Activated CD8-positive, alpha-beta memory T cell treated with anti-CD3 and anti-CD28 coated beads, Interleukin-2, amount 10 ng/mL, durations not matched to agents 7 days and 5 days (primary cell): ENCODE results near the gene ZFP36L2. TPM values are rescaled to one million over a fixed set of nuclear protein-coding genes. Genes with fewer than 3 reads are reported as not detected.
A peak's percentile ranks its signal among the peaks of the same experiment; 100 is the strongest.

Experiments
- ATAC-seq: fragments of 150-1000 bp; cut with Tn5 transposase; one replicate; pipeline ENCODE4 v1.10.0; 2021; ENCODE audit warnings: moderate library complexity
- CTCF ChIA-PET: fragments of 350-600 bp; sonication (Branson Sonifier 250); formaldehyde crosslinking; loops from one replicate; lab custom pipeline; 2021; ENCODE audit warnings: antibody characterized with exemption; lab: Charles Lee
- DNase-seq: peaks from one replicate; pipeline ENCODE4 v3.0.0-alpha.2; 2020
- H3K27ac Mint-ChIP-seq: one replicate; pipeline ENCODE4 v1.8.0; 2021; ENCODE audit warnings: mild to moderate bottlenecking, mixed read lengths
- H3K27me3 Mint-ChIP-seq: one replicate; pipeline ENCODE4 v1.8.0; 2021; ENCODE audit warnings: mixed read lengths
- H3K36me3 Mint-ChIP-seq: one replicate; pipeline ENCODE4 v1.8.0; 2021; ENCODE audit warnings: mild to moderate bottlenecking, mixed read lengths
- H3K4me1 Mint-ChIP-seq: one replicate; pipeline ENCODE4 v1.8.0; 2021; ENCODE audit warnings: mixed read lengths
- H3K4me3 Mint-ChIP-seq: one replicate; pipeline ENCODE4 v1.8.0; 2021; ENCODE audit warnings: mild to moderate bottlenecking, moderate library complexity, mixed read lengths
- H3K9me3 Mint-ChIP-seq: one replicate; pipeline ENCODE4 v1.8.0; 2022; ENCODE audit warnings: low read depth, mixed read lengths
- total RNA-seq, 2 experiments: library from RNA; stranded (reverse); gene quantifications; one replicate each; pipeline ENCODE4 v1.2.3, GENCODE V29; 2021

ZFP36L2 gene
- total RNA-seq, 2 experiments from 2014 or later: 118 to 158 TPM

GRCh38 chr2:43225093-43225787 lies 1.2 kb downstream of the ZFP36L2 start:
- ATAC-seq (peak; percentile 1), DNase-seq (peak; percentile 84)
- Mint-ChIP-seq H3K27ac (peak overlapping the region; percentile 89), H3K4me3 (peak overlapping the region; percentile 98), H3K4me1 (peaks cover 45% of the 10 kb centered on the region), H3K9me3 (no peaks in the 10 kb centered on the region), H3K36me3 (peaks cover 47% of the 10 kb centered on the region), H3K27me3 (no peaks in the 10 kb centered on the region)
- CTCF ChIA-PET: interaction anchor here (1.3 to 21.1 kb wide), 6 partner anchors 33 to 415 kb away, joined by 3 to 666 read pairs (median 14); no protein-coding TSS in a partner anchor

- CTCF ChIA-PET: interaction anchor here (1.3 to 21.1 kb wide), 8 partner anchors 32 to 414 kb away, joined by 3 to 666 read pairs (median 8); partner anchors contain the start of gene THADA
- no peak for ATAC-seq
- H3K36me3 Mint-ChIP-seq: peaks cover 46% of the 10 kb centered on the region
- H3K27ac Mint-ChIP-seq: peak overlapping the region; percentile 98
- DNase-seq: peak; percentile 72
- H3K4me1 Mint-ChIP-seq: peaks cover 47% of the 10 kb centered on the region
- H3K9me3 Mint-ChIP-seq: no peaks in the 10 kb centered on the region
- no peaks in the 10 kb centered on the region for H3K27me3 Mint-ChIP-seq
- peak overlapping the region; percentile 98 for H3K4me3 Mint-ChIP-seq
These were observed 1.8 kb downstream of the ZFP36L2 start for GRCh38 chr2:43224571-43225092.

GRCh38 chr2:43224131-43224570 lies 2.3 kb downstream of the ZFP36L2 start:
- Mint-ChIP-seq H3K27ac (peak overlapping the region; percentile 98), H3K27me3 (no peaks in the 10 kb centered on the region), H3K36me3 (peaks cover 44% of the 10 kb centered on the region), H3K9me3 (no peaks in the 10 kb centered on the region), H3K4me3 (peak overlapping the region; percentile 98), H3K4me1 (peaks cover 46% of the 10 kb centered on the region)
- no peak for ATAC-seq
- DNase-seq: peak; percentile 88
- CTCF ChIA-PET: interaction anchor here (1.3 to 21.1 kb wide), 8 partner anchors 32 to 414 kb away, joined by 3 to 666 read pairs (median 8); partner anchors contain the start of gene THADA

GRCh38 chr2:43223521-43224001 lies 2.8 kb downstream of the ZFP36L2 start:
- peaks cover 44% of the 10 kb centered on the region for H3K36me3 Mint-ChIP-seq
- DNase-seq (no peak), ATAC-seq (no peak)
- peak overlapping the region; percentile 98 for H3K27ac Mint-ChIP-seq
- peak overlapping the region; percentile 98 for H3K4me3 Mint-ChIP-seq
- CTCF ChIA-PET: interaction anchor here (1.3 to 21.1 kb wide), 7 partner anchors 31 to 372 kb away, joined by 3 to 666 read pairs (median 11); partner anchors contain the start of gene THADA
- peaks cover 46% of the 10 kb centered on the region for H3K4me1 Mint-ChIP-seq
- no peaks in the 10 kb centered on the region for H3K27me3 Mint-ChIP-seq
- no peaks in the 10 kb centered on the region for H3K9me3 Mint-ChIP-seq

GRCh38 chr2:43222475-43223309 lies 3.7 kb downstream of the ZFP36L2 start:
- ATAC-seq (no peak), DNase-seq (no peak)
- H3K4me1 Mint-ChIP-seq: peaks cover 44% of the 10 kb centered on the region
- no peaks in the 10 kb centered on the region for H3K9me3 Mint-ChIP-seq
- H3K36me3 Mint-ChIP-seq: peaks cover 44% of the 10 kb centered on the region
- CTCF ChIA-PET: interaction anchor here (1.3 to 21.1 kb wide), 10 partner anchors 29 to 373 kb away, joined by 3 to 666 read pairs (median 16); partner anchors contain the start of gene THADA
- H3K4me3 Mint-ChIP-seq: peak overlapping the region; percentile 77
- H3K27ac Mint-ChIP-seq: peak overlapping the region; percentile 93
- H3K27me3 Mint-ChIP-seq: no peaks in the 10 kb centered on the region

GRCh38 chr2:43221763-43222474 lies 4.5 kb downstream of the ZFP36L2 start:
- peak; percentile 84 for DNase-seq
- Mint-ChIP-seq H3K9me3 (no peaks in the 10 kb centered on the region), H3K36me3 (peaks cover 44% of the 10 kb centered on the region), H3K27ac (peak overlapping the region; percentile 93), H3K4me1 (peaks cover 46% of the 10 kb centered on the region), H3K4me3 (peak overlapping the region; percentile 77), H3K27me3 (no peaks in the 10 kb centered on the region)
- no peak for ATAC-seq
- CTCF ChIA-PET: interaction anchor here (1.0 to 21.1 kb wide), 9 partner anchors 7 to 262 kb away, joined by 4 to 666 read pairs (median 15); no protein-coding TSS in a partner anchor

GRCh38 chr2:43221124-43221762 lies 5.2 kb downstream of the ZFP36L2 start:
- ATAC-seq: no peak
- peaks cover 46% of the 10 kb centered on the region for H3K4me1 Mint-ChIP-seq
- H3K27ac Mint-ChIP-seq: peak overlapping the region; percentile 93
- CTCF ChIA-PET: interaction anchor here (1.0 to 21.1 kb wide), 11 partner anchors 8 to 263 kb away, joined by 3 to 666 read pairs (median 14); no protein-coding TSS in a partner anchor
- no peaks in the 10 kb centered on the region for H3K9me3 Mint-ChIP-seq
- no peaks in the 10 kb centered on the region for H3K27me3 Mint-ChIP-seq
- H3K4me3 Mint-ChIP-seq: peak overlapping the region; percentile 77
- H3K36me3 Mint-ChIP-seq: peaks cover 44% of the 10 kb centered on the region
- peak; percentile 64 for DNase-seq

- no peak for ATAC-seq
- Mint-ChIP-seq H3K36me3 (peaks cover 43% of the 10 kb centered on the region), H3K27ac (peak overlapping the region; percentile 93), H3K9me3 (no peaks in the 10 kb centered on the region), H3K4me1 (peaks cover 46% of the 10 kb centered on the region), H3K27me3 (no peaks in the 10 kb centered on the region), H3K4me3 (peak overlapping the region; percentile 77)
- CTCF ChIA-PET: interaction anchor here (1.1 to 21.1 kb wide), 10 partner anchors 8 to 263 kb away, joined by 3 to 666 read pairs (median 14); no protein-coding TSS in a partner anchor
- DNase-seq: no peak
These were observed 5.7 kb downstream of the ZFP36L2 start for GRCh38 chr2:43220760-43221123.

GRCh38 chr2:43220229-43220751 lies 6.1 kb downstream of the ZFP36L2 start:
- H3K4me3 Mint-ChIP-seq: peak overlapping the region; percentile 77
- H3K9me3 Mint-ChIP-seq: no peaks in the 10 kb centered on the region
- peak overlapping the region; percentile 93 for H3K27ac Mint-ChIP-seq
- no peaks in the 10 kb centered on the region for H3K27me3 Mint-ChIP-seq
- H3K4me1 Mint-ChIP-seq: peaks cover 46% of the 10 kb centered on the region
- DNase-seq: no peak
- peaks cover 40% of the 10 kb centered on the region for H3K36me3 Mint-ChIP-seq
- ATAC-seq: no peak
- CTCF ChIA-PET: interaction anchor here (1.1 to 21.1 kb wide), 11 partner anchors 9 to 357 kb away, joined by 3 to 666 read pairs (median 14); no protein-coding TSS in a partner anchor

GRCh38 chr2:43219383-43220228 lies 6.8 kb downstream of the ZFP36L2 start:
- DNase-seq (peak; percentile 94), ATAC-seq (peak; percentile 57)
- CTCF ChIA-PET: interaction anchor here (1.1 to 21.1 kb wide), 10 partner anchors 8 to 358 kb away, joined by 3 to 666 read pairs (median 17); partner anchors contain the start of gene ZFP36L2
- peaks cover 46% of the 10 kb centered on the region for H3K4me1 Mint-ChIP-seq
- H3K9me3 Mint-ChIP-seq: no peaks in the 10 kb centered on the region
- no peaks in the 10 kb centered on the region for H3K27me3 Mint-ChIP-seq
- H3K4me3 Mint-ChIP-seq: peak overlapping the region; percentile 77
- H3K36me3 Mint-ChIP-seq: peaks cover 34% of the 10 kb centered on the region
- peak overlapping the region; percentile 93 for H3K27ac Mint-ChIP-seq
